Liver (tissue), 9 donors: Measurements from ENCODE around the gene NUP155. TPM values are rescaled to one million over a fixed set of nuclear protein-coding genes. Genes with fewer than 3 reads are reported as not detected.

Experiments used
- DNase-seq: peaks from one replicate; pipeline ENCODE4 v3.0.0-alpha.2; 2017; ENCODE audit warnings: low spot score
- H3K27ac ChIP-seq, 2 donors: one replicate each; pipeline ENCODE4 v1.7.0; 2013; ENCODE audit warnings: inconsistent platforms in 2 of 2, low read length in 2 of 2, control low read depth in 1 of 2, low read depth in 1 of 2, mild to moderate bottlenecking in 1 of 2
- H3K27me3 ChIP-seq, 4 donors: one replicate each; pipeline versions ENCODE4 v1.6.1 to v1.7.0; 2013; ENCODE audit warnings: low read length in 3 of 4, inconsistent platforms in 1 of 4, mild to moderate bottlenecking in 1 of 4, moderate library complexity in 1 of 4; ENCODE audit not compliant: control insufficient read depth in 4 of 4, insufficient read depth in 4 of 4
- H3K36me3 ChIP-seq, 4 donors: one replicate each; pipeline versions ENCODE4 v1.6.1 to v1.7.0; 2013; ENCODE audit warnings: low read length in 3 of 4, mild to moderate bottlenecking in 3 of 4, low read depth in 1 of 4, moderate library complexity in 1 of 4; ENCODE audit not compliant: control insufficient read depth in 4 of 4, insufficient read depth in 3 of 4
- H3K4me1 ChIP-seq, 4 donors: one replicate each; pipeline versions ENCODE4 v1.6.1 to v1.7.0; 2013; ENCODE audit warnings: low read length in 3 of 4, mild to moderate bottlenecking in 3 of 4, moderate library complexity in 1 of 4; ENCODE audit not compliant: control insufficient read depth in 4 of 4, insufficient read depth in 4 of 4
- H3K4me3 ChIP-seq, 3 donors: one replicate each; pipeline versions ENCODE4 v1.6.1 to v1.7.0; 2013; ENCODE audit warnings: low read length in 3 of 3, control low read depth in 1 of 3, low read depth in 1 of 3, mild to moderate bottlenecking in 1 of 3
- H3K9ac ChIP-seq, 2 donors: one replicate each; pipeline ENCODE4 v1.7.0; 2013; ENCODE audit warnings: low read length in 2 of 2, mild to moderate bottlenecking in 2 of 2, moderate library complexity in 2 of 2, control low read depth in 1 of 2, low read depth in 1 of 2
- H3K9me3 ChIP-seq, 4 donors: one replicate each; pipeline versions ENCODE4 v1.6.1 to v1.7.0; 2013; ENCODE audit warnings: low read length in 3 of 4; ENCODE audit not compliant: control insufficient read depth in 4 of 4
- EGR1 ChIP-seq, 2 donors: IDR thresholded peaks; 2 replicates each; pipeline ENCODE4 v1.6.1; 2016 to 2018; ENCODE audit warnings: antibody characterized with exemption in 2 of 2, low read depth in 2 of 2
- FOXA1 ChIP-seq: IDR thresholded peaks from 2 replicates; pipeline ENCODE4 v1.6.1; 2016; ENCODE audit warnings: antibody characterized with exemption
- FOXA2 ChIP-seq: IDR thresholded peaks from 2 replicates; pipeline ENCODE4 v1.6.1; 2016; ENCODE audit warnings: antibody characterized with exemption
- GABPA ChIP-seq, 2 donors: IDR thresholded peaks in 1 of 2; conservative IDR thresholded peaks in 1 of 2; 2 replicates each; pipeline ENCODE4 v1.6.1; 2016; ENCODE audit warnings: antibody characterized with exemption in 2 of 2, mild to moderate bottlenecking in 1 of 2, moderate library complexity in 1 of 2
- HNF4A ChIP-seq, 2 donors: conservative IDR thresholded peaks; 2 replicates each; pipeline ENCODE4 v1.6.1; 2016; ENCODE audit warnings: antibody characterized with exemption in 2 of 2, mild to moderate bottlenecking in 2 of 2
- HNF4G ChIP-seq: IDR thresholded peaks from 2 replicates; pipeline ENCODE4 v1.6.1; 2016; ENCODE audit warnings: antibody characterized with exemption
- JUND ChIP-seq, 2 donors: IDR thresholded peaks; 2 replicates each; pipeline ENCODE4 v1.6.1; 2016; ENCODE audit warnings: antibody characterized with exemption in 2 of 2
- NR2F2 ChIP-seq: IDR thresholded peaks from 2 replicates; pipeline ENCODE4 v1.6.1; 2016; ENCODE audit warnings: antibody characterized with exemption
- RAD21 ChIP-seq, 2 donors: IDR thresholded peaks; 2 replicates each; pipeline ENCODE4 v1.6.1; 2016; ENCODE audit warnings: antibody characterized with exemption in 2 of 2, mild to moderate bottlenecking in 2 of 2
- RXRA ChIP-seq, 2 donors: IDR thresholded peaks; 2 replicates each; pipeline ENCODE4 v1.6.1; 2017 to 2018; ENCODE audit warnings: antibody characterized with exemption in 2 of 2, mild to moderate bottlenecking in 1 of 2
- SP1 ChIP-seq: IDR thresholded peaks from 2 replicates; pipeline ENCODE4 v1.6.1; 2018; ENCODE audit warnings: antibody characterized with exemption, mild to moderate bottlenecking
- TAF1 ChIP-seq: conservative IDR thresholded peaks from 2 replicates; pipeline ENCODE4 v1.6.1; 2016; ENCODE audit warnings: antibody characterized with exemption, mild to moderate bottlenecking
- YY1 ChIP-seq: IDR thresholded peaks from 2 replicates; pipeline ENCODE4 v1.6.1; 2016; ENCODE audit warnings: antibody characterized with exemption, mild to moderate bottlenecking
- WGBS: extraction: QIAGEN DNeasy Blood & Tissue Kit; methylation state at CpG from one replicate; pipeline ENCODE4 v1.1.7; 2013; 5-methylcytosine and 5-hydroxymethylcytosine counted together
- polyA plus RNA-seq, 2 donors: library from polyadenylated mRNA; stranded (reverse) in 1 of 2; unstranded in 1 of 2; fragments of 200-250 nt in 1 of 2; fragments of >200 nt in 1 of 2; fragmentation: Nextera tagmentation in 1 of 2; extraction: Ambion mirVana in 1 of 2; gene quantifications; one replicate each; pipeline versions ENCODE4 v1.2.1 to v1.2.3, GENCODE V29; 2013 to 2015
- total RNA-seq, 2 donors: library from RNA; depleted of rRNA; stranded (reverse); fragments of >200 nt; gene quantifications; one replicate each; pipeline ENCODE4 v1.2.3, GENCODE V29; 2014
- TF ChIP-seq, protein P1 (sequence below): IDR thresholded peaks from 2 replicates; pipeline ENCODE4 v1.6.1; 2016; ENCODE audit warnings: antibody characterized with exemption
- TF ChIP-seq, protein P2 (sequence below): IDR thresholded peaks from 2 replicates; pipeline ENCODE4 v1.6.1; 2016; ENCODE audit warnings: antibody characterized with exemption
- TF ChIP-seq, protein P3 (sequence below): fragments of 150-350 bp; IDR thresholded peaks from 2 replicates; pipeline ENCODE4 v1.5.1; 2017; ENCODE audit warnings: improper control_type of control experiment, low read depth, low read length; ENCODE audit not compliant: missing input control
- TF ChIP-seq, protein P4 (sequence below): IDR thresholded peaks from 2 replicates; pipeline ENCODE4 v1.6.1; 2016; ENCODE audit warnings: antibody characterized with exemption
- donor health status: healthy.
- donor health status: healthy.
- donor health status: healthy.
- donor health status: healthy.
- donor health status: healthy.

NUP155 gene
- total and polyA plus RNA-seq, 4 donors: 2.9 to 29.6 (median 8.1) TPM

DNA sequence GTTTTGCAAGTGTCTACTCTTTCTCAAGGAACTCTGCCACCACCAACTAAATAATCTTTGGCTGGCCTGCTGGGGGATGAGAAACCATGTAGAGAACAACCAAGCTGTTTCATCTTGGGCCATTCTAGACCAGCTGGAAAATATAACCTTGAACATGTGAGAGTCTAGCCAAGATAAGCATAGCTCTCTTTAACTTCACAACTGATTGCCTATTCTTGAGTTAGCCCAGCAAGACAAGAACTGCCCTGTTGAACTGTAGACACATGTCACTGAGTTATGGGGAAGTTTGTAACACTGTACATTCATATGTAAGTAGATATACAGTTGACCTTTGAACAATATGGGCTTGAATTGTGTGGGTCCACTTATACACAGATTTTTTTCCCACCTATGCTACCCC is 44.4 kb downstream of the NUP155 start (continued):
- TF ChIP-seq, protein P1, sequence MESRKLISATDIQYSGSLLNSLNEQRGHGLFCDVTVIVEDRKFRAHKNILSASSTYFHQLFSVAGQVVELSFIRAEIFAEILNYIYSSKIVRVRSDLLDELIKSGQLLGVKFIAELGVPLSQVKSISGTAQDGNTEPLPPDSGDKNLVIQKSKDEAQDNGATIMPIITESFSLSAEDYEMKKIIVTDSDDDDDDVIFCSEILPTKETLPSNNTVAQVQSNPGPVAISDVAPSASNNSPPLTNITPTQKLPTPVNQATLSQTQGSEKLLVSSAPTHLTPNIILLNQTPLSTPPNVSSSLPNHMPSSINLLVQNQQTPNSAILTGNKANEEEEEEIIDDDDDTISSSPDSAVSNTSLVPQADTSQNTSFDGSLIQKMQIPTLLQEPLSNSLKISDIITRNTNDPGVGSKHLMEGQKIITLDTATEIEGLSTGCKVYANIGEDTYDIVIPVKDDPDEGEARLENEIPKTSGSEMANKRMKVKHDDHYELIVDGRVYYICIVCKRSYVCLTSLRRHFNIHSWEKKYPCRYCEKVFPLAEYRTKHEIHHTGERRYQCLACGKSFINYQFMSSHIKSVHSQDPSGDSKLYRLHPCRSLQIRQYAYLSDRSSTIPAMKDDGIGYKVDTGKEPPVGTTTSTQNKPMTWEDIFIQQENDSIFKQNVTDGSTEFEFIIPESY: no peak
- TF ChIP-seq JUND (IDR thresholded peaks at IDR 0.05): no peak

DNA sequence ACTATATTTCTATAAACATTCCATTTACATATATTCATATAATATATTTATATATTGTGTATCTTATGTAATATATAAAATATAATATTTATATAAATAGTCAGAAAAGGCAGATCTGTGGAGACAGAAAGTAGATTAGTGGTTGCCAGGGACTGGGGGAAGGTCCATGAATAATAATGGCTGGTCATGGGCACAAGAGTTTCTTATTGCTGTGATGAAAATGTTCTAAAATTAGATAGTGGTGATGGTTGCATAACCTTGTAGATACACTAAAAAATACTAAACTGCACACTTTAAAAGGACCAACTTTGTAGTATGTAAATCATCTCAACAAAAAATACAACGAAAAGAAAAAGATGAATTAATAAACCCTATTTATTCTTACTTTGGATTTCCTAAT is 47.3 kb downstream of the NUP155 start:
- Histone ChIP-seq H3K36me3 (peaks cover 10 to 64% (median 49%) of the 10 kb centered on the region in 4 donors), H3K9ac (no peak overlapping the region)
- WGBS: 96% methylated on average over 1 of the region's 1 CpG

DNA sequence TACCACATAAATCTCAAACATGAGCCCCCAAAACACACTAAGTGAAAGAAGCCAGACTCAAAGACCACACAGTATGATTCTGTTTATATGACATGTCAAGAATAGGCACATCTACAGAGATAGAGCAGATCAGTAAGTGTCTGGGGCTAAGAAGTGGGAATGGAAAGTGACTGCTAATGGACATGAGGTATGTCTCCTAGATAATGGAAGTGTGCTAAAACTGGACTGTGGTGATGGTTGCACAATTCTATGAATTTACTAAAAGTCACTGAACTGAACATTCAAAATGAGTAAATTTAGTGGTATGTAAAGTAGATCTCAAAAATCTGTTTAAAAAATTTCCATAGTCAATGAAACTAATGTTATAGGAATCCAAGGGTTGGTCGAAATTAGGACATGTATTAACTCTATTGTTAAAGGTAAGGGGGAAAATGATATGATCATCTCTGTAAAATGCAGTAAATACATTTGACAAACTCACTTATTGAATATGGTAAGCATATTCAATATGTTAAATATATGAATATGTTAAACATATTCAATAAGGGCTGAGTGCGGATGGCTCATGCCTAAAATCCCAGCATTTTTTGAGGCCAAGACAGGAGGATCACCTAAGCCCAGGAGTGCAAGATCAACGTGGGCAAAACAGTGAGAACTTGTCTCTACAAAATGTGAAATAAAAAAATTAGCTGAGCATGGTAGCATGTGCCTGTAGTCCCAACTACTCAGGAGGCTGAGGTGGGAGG is 51.7 kb downstream of the NUP155 start:
- no peaks in the 10 kb centered on the region for H3K9me3 ChIP-seq
- no peak overlapping the region for H3K9ac ChIP-seq
- 96% methylated on average over 3 of the region's 3 CpGs for whole genome bisulfite sequencing
- no peak overlapping the region for H3K4me3 ChIP-seq
- H3K4me1 ChIP-seq: no peaks in the 10 kb centered on the region
- DNase-seq: no peak
- no peak overlapping the region for H3K27ac ChIP-seq
- no peaks in the 10 kb centered on the region for H3K27me3 ChIP-seq
- H3K36me3 ChIP-seq: peaks cover 12 to 60% (median 26%) of the 10 kb centered on the region in 4 donors
- TF ChIP-seq FOXA1 (no peak), SP1 (no peak), GABPA (IDR thresholded peaks at IDR 0.05 in 1 of 2, conservative IDR thresholded peaks at IDR 0.05 in 1 of 2) (no peak), RAD21 (IDR thresholded peaks at IDR 0.05) (no peak), NR2F2 (no peak), JUND (IDR thresholded peaks at IDR 0.05) (no peak), EGR1 (IDR thresholded peaks at IDR 0.05; ENCODE audit: low read depth in 2 of 2) (no peak)
- TF ChIP-seq, protein P2, sequence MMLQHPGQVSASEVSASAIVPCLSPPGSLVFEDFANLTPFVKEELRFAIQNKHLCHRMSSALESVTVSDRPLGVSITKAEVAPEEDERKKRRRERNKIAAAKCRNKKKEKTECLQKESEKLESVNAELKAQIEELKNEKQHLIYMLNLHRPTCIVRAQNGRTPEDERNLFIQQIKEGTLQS: no peak
- TF ChIP-seq, protein P3, sequence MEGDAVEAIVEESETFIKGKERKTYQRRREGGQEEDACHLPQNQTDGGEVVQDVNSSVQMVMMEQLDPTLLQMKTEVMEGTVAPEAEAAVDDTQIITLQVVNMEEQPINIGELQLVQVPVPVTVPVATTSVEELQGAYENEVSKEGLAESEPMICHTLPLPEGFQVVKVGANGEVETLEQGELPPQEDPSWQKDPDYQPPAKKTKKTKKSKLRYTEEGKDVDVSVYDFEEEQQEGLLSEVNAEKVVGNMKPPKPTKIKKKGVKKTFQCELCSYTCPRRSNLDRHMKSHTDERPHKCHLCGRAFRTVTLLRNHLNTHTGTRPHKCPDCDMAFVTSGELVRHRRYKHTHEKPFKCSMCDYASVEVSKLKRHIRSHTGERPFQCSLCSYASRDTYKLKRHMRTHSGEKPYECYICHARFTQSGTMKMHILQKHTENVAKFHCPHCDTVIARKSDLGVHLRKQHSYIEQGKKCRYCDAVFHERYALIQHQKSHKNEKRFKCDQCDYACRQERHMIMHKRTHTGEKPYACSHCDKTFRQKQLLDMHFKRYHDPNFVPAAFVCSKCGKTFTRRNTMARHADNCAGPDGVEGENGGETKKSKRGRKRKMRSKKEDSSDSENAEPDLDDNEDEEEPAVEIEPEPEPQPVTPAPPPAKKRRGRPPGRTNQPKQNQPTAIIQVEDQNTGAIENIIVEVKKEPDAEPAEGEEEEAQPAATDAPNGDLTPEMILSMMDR: no peak
- TF ChIP-seq, protein P4, sequence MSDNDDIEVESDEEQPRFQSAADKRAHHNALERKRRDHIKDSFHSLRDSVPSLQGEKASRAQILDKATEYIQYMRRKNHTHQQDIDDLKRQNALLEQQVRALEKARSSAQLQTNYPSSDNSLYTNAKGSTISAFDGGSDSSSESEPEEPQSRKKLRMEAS: no peak

More for the DNA sequence above, 47.3 kb downstream of the NUP155 start:
- no peak overlapping the region for H3K27ac ChIP-seq
- H3K4me1 ChIP-seq: no peaks in the 10 kb centered on the region
- H3K27me3 ChIP-seq: no peaks in the 10 kb centered on the region
- no peaks in the 10 kb centered on the region for H3K9me3 ChIP-seq
- DNase-seq: no peak
- no peak overlapping the region for H3K4me3 ChIP-seq
- TF ChIP-seq HNF4G (no peak), RXRA (IDR thresholded peaks at IDR 0.05) (no peak), SP1 (no peak), RAD21 (IDR thresholded peaks at IDR 0.05) (no peak), JUND (IDR thresholded peaks at IDR 0.05) (no peak), HNF4A (conservative IDR thresholded peaks at IDR 0.05) (no peak), FOXA2 (no peak), YY1 (no peak), TAF1 (no peak), FOXA1 (no peak), GABPA (IDR thresholded peaks at IDR 0.05 in 1 of 2, conservative IDR thresholded peaks at IDR 0.05 in 1 of 2) (no peak)
- TF ChIP-seq, protein P3: no peak
- TF ChIP-seq, protein P4: no peak
- TF ChIP-seq, protein P1: no peak
